K562 (cell line): ENCODE data around the gene RHOF. TPM values are rescaled to one million over a fixed set of nuclear protein-coding genes. Genes with fewer than 3 reads are reported as not detected.

Experiments
- ATAC-seq: fragments of 200-7000 bp; cut with Tn5 transposase; 3 replicates; pipeline ENCODE4 v1.9.1; 2020; ENCODE audit warnings: moderate library complexity
- BruUV-seq: library from RNA; stranded (reverse); fragments of 400-500 nt; replicated peaks from 2 replicates; lab custom pipeline; 2021; lab: Mats Ljungman, UMichigan
- CTCF ChIA-PET: fragments of 300-600 bp; formaldehyde crosslinking; extraction: SDS; loops from one replicate; lab custom pipeline; 2021; ENCODE audit warnings: low intra/inter-chr PET ratio; lab: Yijun Ruan, JAX
- POLR2A ChIA-PET: fragments of 300-600, 350-650 bp; sonication (Branson Sonifier 250); formaldehyde crosslinking; extraction: SDS; loops from one replicate; lab custom pipeline; 2021; ENCODE audit warnings: antibody characterized with exemption, inconsistent platforms; lab: Yijun Ruan, JAX
- DNase-seq, 4 experiments: peaks; one replicate each; pipeline versions ENCODE4 v3.0.0 to v3.0.0-alpha.2; 2011 to 2018; ENCODE audit warnings: low spot score in 3 of 4, mixed read lengths in 3 of 4; ENCODE audit errors: extremely low read depth in 1 of 4
- FAIRE-seq: peaks from 2 replicates; lab custom pipeline; 2011; peaks lifted over from hg19 to GRCh38; lab: Jason Lieb, UNC
- H2AFZ ChIP-seq: 2 replicates; pipeline ENCODE4 v1.6.0; 2011; ENCODE audit warnings: low read depth, low read length, control low read depth, inconsistent platforms
- H3K27ac ChIP-seq: fragments of 200-600 bp; 3 replicates; pipeline ENCODE4 v1.8.0; 2011; ENCODE audit warnings: low read depth, mild to moderate bottlenecking, control low read depth, inconsistent platforms, low read length, moderate library complexity, mixed read lengths; ENCODE audit errors: extremely low read depth
- H3K27me3 ChIP-seq, 2 experiments: fragments of 300-600 bp in 1 of 2; 2 replicates in 1 of 2; 3 replicates in 1 of 2; pipeline versions ENCODE4 v1.6.0 to v1.8.0; 2011; ENCODE audit warnings: inconsistent platforms in 2 of 2, low read length in 2 of 2, mild to moderate bottlenecking in 1 of 2, mixed read lengths in 1 of 2, moderate library complexity in 1 of 2; ENCODE audit not compliant: control insufficient read depth in 2 of 2, insufficient read depth in 2 of 2
- H3K36me3 ChIP-seq: fragments of 300-600 bp; 3 replicates; pipeline ENCODE4 v1.8.0; 2011; ENCODE audit warnings: mild to moderate bottlenecking, low read length, inconsistent platforms; ENCODE audit not compliant: control insufficient read depth, insufficient read depth
- H3K4me1 ChIP-seq, 2 experiments: fragments of 200-600 bp in 1 of 2; replicated peaks in 1 of 2; 2 replicates in 1 of 2; 3 replicates in 1 of 2; pipeline versions ENCODE4 v1.5.1 to v1.8.0; 2011; ENCODE audit warnings: inconsistent platforms in 2 of 2, low read length in 2 of 2, mild to moderate bottlenecking in 1 of 2, mixed read lengths in 1 of 2, moderate library complexity in 1 of 2; ENCODE audit not compliant: control insufficient read depth in 2 of 2, insufficient read depth in 2 of 2
- H3K4me2 ChIP-seq: 2 replicates; pipeline ENCODE4 v1.6.1; 2011; ENCODE audit warnings: low read length, control low read depth, inconsistent platforms, mixed read lengths; ENCODE audit not compliant: insufficient read depth
- H3K4me3 ChIP-seq: fragments of 200-600 bp; sonication (generic), shearing (Covaris generic); 2 replicates; pipeline ENCODE4 v1.5.1; 2016; ENCODE audit warnings: control low read depth, inconsistent platforms
- H3K79me2 ChIP-seq: fragments of 200-600 bp; 3 replicates; pipeline ENCODE4 v1.8.0; 2011; ENCODE audit warnings: low read length, inconsistent platforms; ENCODE audit not compliant: control insufficient read depth, insufficient read depth
- H3K9ac ChIP-seq, 2 experiments: 2 replicates each; pipeline versions ENCODE4 v1.6.0 to v1.6.1; 2011; ENCODE audit warnings: low read depth in 2 of 2, low read length in 2 of 2, control low read depth in 1 of 2, inconsistent platforms in 1 of 2, mild to moderate bottlenecking in 1 of 2, mixed read lengths in 1 of 2; ENCODE audit not compliant: insufficient read depth in 1 of 2
- H3K9me1 ChIP-seq: one replicate; pipeline ENCODE4 v1.6.0; 2011; ENCODE audit warnings: inconsistent platforms, mild to moderate bottlenecking, low read length, moderate library complexity; ENCODE audit not compliant: control insufficient read depth, insufficient read depth
- H3K9me3 ChIP-seq: replicated peaks from 2 replicates; pipeline ENCODE4 v1.5.1; 2011; ENCODE audit warnings: low read depth, low read length, inconsistent platforms; ENCODE audit not compliant: control insufficient read depth, insufficient read depth
- H4K20me1 ChIP-seq: replicated peaks from 2 replicates; pipeline ENCODE4 v1.6.1; 2011; ENCODE audit warnings: low read length, inconsistent platforms, mixed read lengths; ENCODE audit not compliant: control insufficient read depth, insufficient read depth
- CLOCK ChIP-seq: fragments of 250-450 bp; sonication (Bioruptor Pico); IDR thresholded peaks from 2 replicates; pipeline ENCODE4 v1.4.0; 2020; ENCODE audit warnings: mild to moderate bottlenecking, moderate library complexity, borderline replicate concordance
- HNRNPLL ChIP-seq: fragments of 200-400 bp; formaldehyde crosslinking; IDR thresholded peaks from 2 replicates; pipeline ENCODE4 v1.6.1; 2017; ENCODE audit warnings: low read length, low read depth, mild to moderate bottlenecking; ENCODE audit not compliant: poor library complexity, severe bottlenecking
- NBN ChIP-seq: fragments of 450-650 bp; IDR thresholded peaks from 2 replicates; pipeline ENCODE4 v1.6.1; 2016; ENCODE audit warnings: low read depth, mild to moderate bottlenecking
- POLR2G ChIP-seq: fragments of 200-400 bp; formaldehyde crosslinking; IDR thresholded peaks from 2 replicates; pipeline ENCODE4 v1.6.1; 2017; ENCODE audit warnings: low read depth, mild to moderate bottlenecking, antibody characterized with exemption, low read length, moderate library complexity
- RBFOX2 ChIP-seq: fragments of 200-400 bp; formaldehyde crosslinking; IDR thresholded peaks from 2 replicates; pipeline ENCODE4 v1.6.1; 2017; ENCODE audit warnings: low read depth, mild to moderate bottlenecking, low read length, moderate library complexity
- SPI1 ChIP-seq: IDR thresholded peaks from 2 replicates; pipeline ENCODE4 v1.6.1; 2011; ENCODE audit warnings: low read depth, low read length, control low read depth, borderline replicate concordance
- TEAD1 ChIP-seq, 2 experiments: fragments of 450-650 bp in 1 of 2; sonication (generic) in 1 of 2; formaldehyde crosslinking; IDR thresholded peaks; 2 replicates each; pipeline versions ENCODE4 v1.4.0 to v1.8.0; 2020 to 2022; ENCODE audit warnings: mild to moderate bottlenecking in 2 of 2, missing genetic modification reagents in 1 of 2
- ZNF174 ChIP-seq: fragments of 250-450 bp; sonication (Bioruptor Pico); IDR thresholded peaks from 2 replicates; pipeline ENCODE4 v1.4.0; 2020; ENCODE audit warnings: mild to moderate bottlenecking
- ZNF232 ChIP-seq: sonication (generic); formaldehyde crosslinking; IDR thresholded peaks from 2 replicates; pipeline ENCODE4 v1.8.0; 2022; ENCODE audit warnings: mild to moderate bottlenecking, missing genetic modification reagents
- WGBS: fragments of 100-300 bp; shearing (Covaris generic); methylation state at CpG from one replicate; pipeline ENCODE4 v1.1.6; 2016; ENCODE audit warnings: low coverage, mixed read lengths; ENCODE audit not compliant: insufficient coverage; ENCODE audit errors: missing lambda C conversion rate; 5-methylcytosine and 5-hydroxymethylcytosine counted together
- in situ Hi-C: fragments of 300-500 bp; cut with MboI; formaldehyde crosslinking; loops from 4 replicates; pipeline ENCODE4 v1.15.0; 2018; ENCODE audit warnings: inconsistent platforms, mixed read lengths
- intact Hi-C: fragments of 100-400 bp; cut with micrococcal nuclease; formaldehyde crosslinking; loops from 2 replicates; pipeline ENCODE4 v1.14.2; 2022
- polyA plus RNA-seq, 8 experiments: library from polyadenylated mRNA; depleted of rRNA in 4 of 8; stranded (reverse) in 5 of 8; unstranded in 3 of 8; fragments of >200 nt; fragmentation: Nextera tagmentation in 2 of 8; fragmentation: Illumina TruSeq in 1 of 8; extraction: Ambion mirVana in 2 of 8; extraction: Trizol in 1 of 8; gene quantifications; 2 replicates each; pipeline versions ENCODE4 v1.2.1 to v1.2.3, GENCODE V29; 2011 to 2014; ENCODE audit warnings: inconsistent platforms in 1 of 8, missing spikeins in 1 of 8
- total RNA-seq, 7 experiments: library from RNA; depleted of rRNA in 6 of 7; stranded (reverse); fragments of >200 nt in 6 of 7; fragmentation: Illumina TruSeq in 2 of 7; extraction: Trizol in 2 of 7; gene quantifications; 2 replicates each; pipeline versions ENCODE4 v1.2.1 to v1.2.3, GENCODE V29; 2011 to 2021; ENCODE audit warnings: low replicate concordance in 1 of 7

RHOF gene
- total and polyA plus RNA-seq, 9 of the 15 experiments (the other 6 are each of a cell fraction or from before 2014, with no cell fraction given) = 0.13 to 10.1 (median 4.0) TPM

- TF ChIP-seq RBFOX2 (peak; percentile 59), HNRNPLL (no peak), POLR2G (peak; percentile 54)
- H3K27me3 ChIP-seq = no peaks in the 10 kb centered on the region
- H3K79me2 ChIP-seq = peaks cover 42% of the 10 kb centered on the region
- no peak for FAIRE-seq
- DNase-seq = no peak
- no peaks in the 10 kb centered on the region for H3K9me3 ChIP-seq
- H3K27ac ChIP-seq = no peak overlapping the region
- 98% methylated on average over 10 of the region's 31 CpGs for WGBS
- ATAC-seq = no peak
- ChIA-PET CTCF (no interaction called here), POLR2A (interaction anchor here (0.6 to 1.3 kb wide), 5 partner anchors 8 to 1719 kb away, joined by 3 to 5 read pairs (median 3); partner anchors contain the start of gene RILPL1)
- H3K4me3 ChIP-seq = no peak overlapping the region
- peak overlapping the region in 1 of 2 experiments; percentile 38; a peak in 1 of 4 replicates for H3K9ac ChIP-seq
- H3K9me1 ChIP-seq = no peaks in the 10 kb centered on the region
- H3K4me2 ChIP-seq = no peak overlapping the region
- H3K36me3 ChIP-seq = peaks cover 85% of the 10 kb centered on the region
- peaks cover 22 to 49% of the 10 kb centered on the region in 2 experiments for H3K4me1 ChIP-seq
- no peak overlapping the region for H2AFZ ChIP-seq
- peaks cover 24% of the 10 kb centered on the region for H4K20me1 ChIP-seq
- no TSS peak for BruUV-seq
- in situ Hi-C loops = no loop called here
- intact Hi-C loops = no loop called here
Measured at GRCh38 chr12:121814429-121815119, 21.1 kb upstream of the RHOF start.

- Histone ChIP-seq H3K4me3 (no peak overlapping the region), H3K9me1 (no peaks in the 10 kb centered on the region), H3K36me3 (peaks cover 85% of the 10 kb centered on the region), H3K4me2 (no peak overlapping the region), H3K27ac (no peak overlapping the region), H3K9ac (no peak overlapping the region), H2AFZ (no peak overlapping the region), H3K27me3 (no peaks in the 10 kb centered on the region), H3K4me1 (peaks cover 22 to 50% of the 10 kb centered on the region in 2 experiments)
- CTCF ChIA-PET = interaction anchor here (0.6 to 5.5 kb wide), 2 partner anchors 19 to 75 kb away, joined by 3 to 73 read pairs; partner anchors contain the start of gene RHOF
- intact Hi-C loops = loop anchor here (2.0 kb wide), 1 partner anchor 75 kb away; the partner anchor contains the start of gene PSMD9
- no peak for ATAC-seq
- WGBS = 93% methylated on average over 8 of the region's 14 CpGs
- POLR2A ChIA-PET = interaction anchor here (12.1 kb wide), 1 partner anchor 19 kb away, joined by 194 read pairs; the partner anchor contains the start of gene RHOF
- TF ChIP-seq TEAD1 (CRISPR knock-in tag; IDR thresholded peaks at IDR 0.05) (no peak), ZNF174 (CRISPR knock-in tag) (no peak), ZNF232 (no peak), CLOCK (CRISPR knock-in tag) (no peak), NBN (no peak), SPI1 (no peak)
- TF ChIP-seq, all 486 proteins: peak for 0
- no TSS peak for BruUV-seq
- H3K79me2 ChIP-seq = peaks cover 47% of the 10 kb centered on the region
- FAIRE-seq (no peak), DNase-seq (no peak)
- peaks cover 24% of the 10 kb centered on the region for H4K20me1 ChIP-seq
- no peaks in the 10 kb centered on the region for H3K9me3 ChIP-seq
- in situ Hi-C loops = no loop called here
Measured at GRCh38 chr12:121813951-121814350, 20.5 kb upstream of the RHOF start.
